Measurements from ENCODE around the gene PAFAH1B2. TPM values are rescaled to one million over a fixed set of nuclear protein-coding genes. Genes with fewer than 3 reads are reported as not detected.

PAFAH1B2 gene
- total RNA-seq, 2 donors from 2014 or later: 31.1 to 43.4 TPM

DNA sequence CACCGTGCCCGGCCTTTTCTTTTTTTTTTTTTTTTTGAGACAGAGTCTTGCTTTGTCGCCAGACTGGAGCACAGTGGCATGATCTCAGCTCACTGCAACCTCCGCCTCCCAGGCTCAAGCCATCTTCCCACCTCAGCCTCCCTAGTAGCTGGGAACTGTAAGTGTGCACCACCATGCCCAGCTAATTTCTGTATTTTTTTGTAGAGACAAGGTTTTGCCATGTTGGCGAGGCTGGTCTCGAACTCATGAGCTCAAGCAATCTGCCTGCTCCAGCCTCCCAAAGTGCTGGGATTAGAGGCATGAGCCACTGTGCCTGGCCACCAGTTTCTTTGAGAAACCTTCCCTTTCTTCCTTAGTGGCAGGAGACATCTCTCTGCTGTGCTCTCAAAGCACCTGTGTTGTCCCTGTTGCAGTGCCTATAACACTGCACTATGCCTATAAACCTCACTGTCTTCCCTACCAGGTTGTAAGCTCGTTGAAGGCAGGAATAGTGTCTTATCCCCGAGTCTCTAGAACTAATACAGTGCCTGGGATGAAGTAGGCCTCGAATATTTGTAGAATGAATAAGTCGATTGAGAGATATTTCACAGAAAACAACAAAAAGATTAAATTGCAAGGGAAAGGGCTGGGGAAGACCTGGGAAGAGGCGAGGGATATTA lies 68.7 kb downstream of the PAFAH1B2 start:
- Mint-ChIP-seq H3K4me1 (peaks cover 17% of the 10 kb centered on the region), H3K4me3 (no peak overlapping the region), H3K27ac (peak overlapping the region; percentile 70), H3K36me3 (ENCODE audit: low read depth) (peaks cover 20% of the 10 kb centered on the region), H3K27me3 (no peaks in the 10 kb centered on the region)
- DNase-seq: no peak
- no peaks in the 10 kb centered on the region for H3K9me3 ChIP-seq (ENCODE audit: control insufficient read depth, low read length, poor library complexity, severe bottlenecking)
- ATAC-seq: no peak

DNA sequence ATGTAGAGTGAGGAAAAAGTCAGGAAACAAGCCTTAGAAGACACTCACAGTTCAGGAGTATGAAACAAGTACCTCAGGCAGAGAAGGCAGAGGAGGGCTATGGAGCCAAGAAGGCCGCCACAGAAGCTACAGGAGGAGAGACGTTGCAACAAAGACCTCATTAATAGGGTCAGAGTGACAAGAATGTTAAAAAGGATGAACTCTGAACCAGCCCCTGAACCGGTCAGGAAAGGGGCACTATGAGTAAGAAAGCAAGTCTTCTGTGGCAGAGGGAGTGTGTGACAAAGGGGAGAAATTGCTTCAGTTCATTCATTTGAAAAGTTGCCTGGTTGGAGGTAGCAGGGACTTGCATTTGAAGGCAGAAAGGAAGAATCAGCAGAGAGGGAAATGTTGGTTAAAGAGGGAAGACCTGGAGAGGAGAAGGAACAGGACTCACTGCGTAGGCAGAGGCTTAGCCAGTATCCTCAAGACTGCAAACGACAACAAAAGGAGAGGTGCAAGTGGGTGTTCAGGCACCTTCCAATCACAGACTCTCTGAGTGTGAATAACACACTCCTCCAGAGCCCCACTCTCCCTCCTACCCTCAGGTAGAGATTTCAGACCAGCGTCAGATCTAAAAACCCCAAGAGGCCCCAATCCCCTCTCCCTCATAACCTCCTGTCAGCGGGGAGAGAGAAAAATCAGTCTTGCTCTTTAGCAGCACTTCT lies 70.5 kb downstream of the PAFAH1B2 start:
- Mint-ChIP-seq H3K27ac (peak overlapping the region; percentile 78), H3K4me1 (peaks cover 22% of the 10 kb centered on the region), H3K27me3 (no peaks in the 10 kb centered on the region), H3K4me3 (no peak overlapping the region), H3K36me3 (ENCODE audit: low read depth) (peaks cover 22% of the 10 kb centered on the region)
- DNase-seq (no peak), ATAC-seq (no peak)
- no peaks in the 10 kb centered on the region for H3K9me3 ChIP-seq (ENCODE audit: control insufficient read depth, low read length, poor library complexity, severe bottlenecking)

DNA sequence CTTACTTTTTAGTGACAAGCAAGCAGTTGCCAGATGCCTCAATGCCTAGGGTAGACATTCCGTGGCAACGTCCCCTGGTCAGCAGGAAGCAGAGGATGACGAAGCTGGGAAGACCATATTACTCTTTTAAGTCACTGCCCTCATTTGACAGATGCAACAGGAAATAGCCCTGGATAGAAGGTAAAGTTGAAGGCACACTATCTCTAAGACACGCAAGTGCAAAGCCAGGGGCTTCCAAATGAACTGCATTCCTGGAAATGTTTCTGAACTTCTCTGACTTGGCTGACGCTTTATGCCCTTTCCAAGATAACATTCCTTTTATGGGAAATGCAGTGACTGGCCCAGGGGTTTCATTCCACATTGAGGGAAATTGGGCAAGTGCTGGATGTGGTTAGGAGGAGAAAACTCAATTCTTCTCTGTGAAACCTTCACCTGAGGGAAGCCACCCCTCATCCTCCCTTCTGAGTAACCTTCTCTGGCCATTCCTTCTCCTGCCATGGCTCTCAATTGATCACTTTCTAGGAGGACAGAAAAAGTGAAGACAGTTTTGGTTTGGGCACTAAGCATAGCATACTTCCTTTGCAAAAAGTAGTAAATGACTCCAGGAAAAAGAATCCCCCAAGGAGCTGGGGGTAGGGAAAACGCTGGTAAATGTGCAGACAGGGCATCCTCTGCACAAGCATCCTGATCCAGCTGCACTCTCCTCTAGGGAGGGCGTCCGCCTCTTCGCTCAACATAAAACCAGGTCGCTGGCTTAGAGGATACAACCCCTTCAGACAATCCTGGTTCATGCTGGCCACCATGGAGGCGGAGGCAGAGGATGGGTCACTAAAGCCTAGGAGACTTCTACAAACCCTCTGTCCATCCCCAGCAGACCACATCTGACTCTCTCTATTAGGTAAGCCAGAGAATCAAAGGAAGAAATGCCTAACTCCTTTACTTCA lies 73.3 kb downstream of the PAFAH1B2 start:
- no peak for DNase-seq
- Mint-ChIP-seq H3K36me3 (ENCODE audit: low read depth) (peaks cover 20% of the 10 kb centered on the region), H3K4me1 (peaks cover 18% of the 10 kb centered on the region), H3K4me3 (no peak overlapping the region), H3K27me3 (no peaks in the 10 kb centered on the region), H3K27ac (peak overlapping the region; percentile 63)
- no peaks in the 10 kb centered on the region for H3K9me3 ChIP-seq (ENCODE audit: control insufficient read depth, low read length, poor library complexity, severe bottlenecking)
- no peak for ATAC-seq

DNA sequence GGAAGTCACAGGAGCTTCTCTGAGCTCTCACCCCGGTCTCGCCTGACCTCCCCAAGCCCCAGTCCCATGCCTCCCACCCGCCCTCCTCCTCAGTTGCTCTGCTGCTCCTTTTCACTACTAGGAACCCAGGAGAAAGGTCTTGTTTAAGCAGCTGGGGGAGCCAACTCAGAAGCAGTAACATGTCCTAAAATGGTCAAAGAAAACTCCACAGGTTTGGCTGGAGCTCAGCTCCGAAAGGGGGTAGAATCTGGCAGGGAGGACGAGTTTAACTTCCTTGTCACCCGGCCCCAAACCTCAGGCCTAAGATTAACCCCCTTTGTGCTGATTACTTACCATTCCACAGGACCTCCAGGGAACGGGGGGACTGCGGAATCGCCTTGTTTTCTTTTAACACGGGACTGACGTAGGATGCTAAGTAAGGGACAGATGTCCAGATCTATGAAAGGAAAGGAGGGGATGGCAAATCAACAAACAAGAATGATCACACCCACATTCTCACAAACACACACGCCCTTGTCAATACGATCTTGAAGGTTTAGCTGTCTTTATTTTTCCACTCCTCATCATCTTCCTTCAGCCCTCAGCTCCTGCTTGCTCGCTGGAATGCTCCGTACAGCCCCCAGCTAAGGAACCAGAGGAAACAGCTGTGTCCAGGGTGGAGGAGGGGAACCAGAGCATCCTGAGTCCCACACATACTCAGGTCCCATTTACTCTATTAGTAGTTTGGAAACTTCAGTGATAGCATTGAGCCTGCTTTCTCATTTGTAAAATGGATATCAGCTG lies 74.2 kb downstream of the PAFAH1B2 start:
- Mint-ChIP-seq H3K4me1 (peaks cover 14% of the 10 kb centered on the region), H3K4me3 (no peak overlapping the region), H3K36me3 (ENCODE audit: low read depth) (peaks cover 16% of the 10 kb centered on the region), H3K27me3 (no peaks in the 10 kb centered on the region), H3K27ac (peak overlapping the region; percentile 63)
- no peaks in the 10 kb centered on the region for H3K9me3 ChIP-seq (ENCODE audit: control insufficient read depth, low read length, poor library complexity, severe bottlenecking)
- DNase-seq: no peak
- no peak for ATAC-seq

DNA sequence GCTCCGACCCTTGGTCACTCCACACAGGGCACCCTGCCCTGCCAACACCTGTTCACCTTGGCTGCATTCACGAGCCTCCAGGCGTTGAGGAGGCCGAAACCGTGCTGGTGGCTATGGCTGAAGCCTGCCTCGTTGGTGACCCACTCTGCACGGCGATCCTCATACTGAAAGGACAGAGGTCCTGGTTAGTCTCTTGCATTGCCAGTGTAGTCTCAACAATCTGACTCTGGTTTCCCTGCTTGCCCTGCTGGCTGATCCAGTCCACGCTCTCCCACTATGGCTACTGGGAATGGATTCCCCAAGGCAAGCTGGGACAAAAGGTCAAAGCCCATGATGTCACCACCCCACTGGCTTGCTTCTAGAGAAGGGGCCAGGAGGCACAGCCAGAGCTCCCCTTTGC lies 74.9 kb downstream of the PAFAH1B2 start:
- Mint-ChIP-seq H3K36me3 (ENCODE audit: low read depth) (peaks cover 13% of the 10 kb centered on the region), H3K27me3 (no peaks in the 10 kb centered on the region), H3K27ac (no peak overlapping the region), H3K4me3 (no peak overlapping the region), H3K4me1 (peaks cover 12% of the 10 kb centered on the region)
- no peaks in the 10 kb centered on the region for H3K9me3 ChIP-seq (ENCODE audit: control insufficient read depth, low read length, poor library complexity, severe bottlenecking)
- DNase-seq (no peak), ATAC-seq (no peak)

DNA sequence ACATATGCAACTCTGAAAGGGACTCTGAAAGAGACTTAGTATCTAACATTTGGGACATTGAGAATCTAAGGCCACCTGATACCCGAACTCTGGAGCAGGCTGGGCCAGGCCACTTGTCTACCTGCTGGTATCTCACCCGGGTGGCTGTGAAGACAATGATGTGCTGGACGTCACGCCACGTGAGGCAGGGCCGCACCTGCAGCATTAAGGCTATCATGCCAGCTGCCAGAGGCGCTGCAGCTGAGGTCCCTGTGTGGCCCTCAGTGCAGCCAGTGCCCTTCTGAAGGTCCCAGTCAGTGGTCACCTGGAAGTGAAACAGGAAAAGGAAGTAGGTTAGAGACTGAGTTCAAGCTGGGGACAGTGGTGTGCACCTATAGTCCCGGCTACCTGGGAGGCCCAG lies 75.4 kb downstream of the PAFAH1B2 start:
- Mint-ChIP-seq H3K4me3 (no peak overlapping the region), H3K27ac (no peak overlapping the region), H3K27me3 (no peaks in the 10 kb centered on the region), H3K36me3 (ENCODE audit: low read depth) (peaks cover 9% of the 10 kb centered on the region), H3K4me1 (peaks cover 8% of the 10 kb centered on the region)
- no peaks in the 10 kb centered on the region for H3K9me3 ChIP-seq (ENCODE audit: control insufficient read depth, low read length, poor library complexity, severe bottlenecking)
- ATAC-seq (no peak), DNase-seq (no peak)

DNA sequence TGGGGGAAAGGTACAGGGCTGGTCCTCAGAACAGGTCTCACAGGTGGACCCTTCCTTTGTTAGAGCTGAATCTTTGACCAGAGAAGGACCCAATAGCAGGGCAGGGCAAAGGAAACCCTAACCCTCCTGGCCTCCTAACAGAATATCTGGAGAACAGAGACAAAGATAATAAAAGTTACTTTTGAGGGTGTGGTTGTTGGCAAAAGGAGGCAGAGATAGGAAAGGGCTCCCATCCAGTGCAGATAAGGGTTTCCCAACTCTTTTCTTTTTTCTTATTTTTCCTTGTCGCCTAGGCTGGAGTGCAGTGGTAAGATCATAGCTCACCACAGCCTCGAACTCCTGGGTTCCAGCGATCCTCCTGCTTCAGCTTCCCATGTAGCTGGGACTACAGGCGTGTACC lies 75.9 kb downstream of the PAFAH1B2 start:
- H3K9me3 ChIP-seq (ENCODE audit: control insufficient read depth, low read length, poor library complexity, severe bottlenecking): no peaks in the 10 kb centered on the region
- Mint-ChIP-seq H3K4me3 (no peak overlapping the region), H3K27ac (no peak overlapping the region), H3K36me3 (ENCODE audit: low read depth) (peaks cover 7% of the 10 kb centered on the region), H3K27me3 (no peaks in the 10 kb centered on the region), H3K4me1 (peaks cover 6% of the 10 kb centered on the region)
- ATAC-seq: no peak
- DNase-seq: no peak

DNA sequence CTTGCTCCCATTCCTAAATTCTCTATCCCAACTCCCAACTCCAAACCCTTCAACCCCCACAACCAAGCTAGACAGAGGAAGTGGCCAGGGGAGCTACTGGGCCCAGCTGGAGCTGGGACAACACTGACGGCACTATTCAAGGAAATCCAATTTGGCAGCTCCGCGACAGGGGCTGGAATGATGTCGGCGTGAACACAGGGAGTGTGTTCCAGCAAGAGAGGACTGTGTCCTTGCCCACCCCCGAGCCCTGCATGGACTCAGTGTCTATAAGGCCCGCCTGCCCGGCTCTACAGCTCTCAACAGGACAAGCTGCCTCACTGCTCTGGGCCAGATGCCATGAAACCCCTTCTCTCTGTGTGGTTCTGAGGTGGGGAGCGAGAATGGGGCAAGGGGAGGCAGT lies 76.5 kb downstream of the PAFAH1B2 start:
- DNase-seq: no peak
- peaks cover 10% of the 10 kb centered on the region for H3K4me1 Mint-ChIP-seq
- peaks cover 7% of the 10 kb centered on the region for H3K36me3 Mint-ChIP-seq (ENCODE audit: low read depth)
- ATAC-seq: no peak
- peak overlapping the region; percentile 80 for H3K27ac Mint-ChIP-seq
- H3K27me3 Mint-ChIP-seq: no peaks in the 10 kb centered on the region
- no peaks in the 10 kb centered on the region for H3K9me3 ChIP-seq (ENCODE audit: control insufficient read depth, low read length, poor library complexity, severe bottlenecking)
- H3K4me3 Mint-ChIP-seq: no peak overlapping the region

DNA sequence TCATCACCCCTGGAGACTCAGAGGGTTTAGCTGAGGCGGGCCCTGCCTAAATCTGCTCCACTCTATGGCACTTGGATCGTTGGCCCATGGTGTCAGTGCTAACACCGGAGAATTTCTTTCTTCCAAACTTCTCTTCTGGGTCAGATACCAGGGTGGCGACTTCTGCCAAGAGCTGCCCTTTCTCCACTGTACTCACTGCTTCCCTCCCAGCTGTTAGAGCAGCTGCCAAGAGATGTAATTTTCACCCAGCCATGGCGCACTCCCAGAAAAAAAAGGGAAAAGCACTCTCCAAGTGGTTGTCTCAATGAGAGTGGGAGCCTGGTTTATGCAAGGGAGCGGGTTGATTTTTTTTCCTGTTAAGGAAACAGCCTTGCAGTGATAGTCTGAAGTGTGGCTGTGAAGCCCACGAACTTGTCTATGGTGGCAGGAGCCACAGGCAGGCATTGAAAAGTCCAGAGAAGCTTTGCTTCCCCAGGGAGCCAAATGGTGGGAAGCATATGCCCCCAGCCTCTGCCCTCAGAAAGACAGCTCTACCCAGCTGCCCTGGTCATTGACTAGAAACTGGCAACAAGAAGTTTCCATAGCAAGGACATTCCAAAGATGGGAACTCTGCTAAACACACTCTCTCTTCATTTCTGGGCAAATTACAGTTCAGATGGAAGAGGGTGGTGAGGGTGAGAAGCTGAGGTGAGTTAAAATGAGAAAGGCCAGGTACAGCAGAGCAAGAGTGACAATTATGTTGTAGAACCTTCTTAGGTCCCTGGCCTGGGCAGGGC lies 77.1 kb downstream of the PAFAH1B2 start:
- no peak overlapping the region for H3K4me3 Mint-ChIP-seq
- no peak for DNase-seq
- H3K36me3 Mint-ChIP-seq (ENCODE audit: low read depth): peaks cover 7% of the 10 kb centered on the region
- H3K9me3 ChIP-seq (ENCODE audit: control insufficient read depth, low read length, poor library complexity, severe bottlenecking): no peaks in the 10 kb centered on the region
- no peak for ATAC-seq
- H3K27ac Mint-ChIP-seq: peak overlapping the region; percentile 80
- no peaks in the 10 kb centered on the region for H3K27me3 Mint-ChIP-seq
- peaks cover 10% of the 10 kb centered on the region for H3K4me1 Mint-ChIP-seq

DNA sequence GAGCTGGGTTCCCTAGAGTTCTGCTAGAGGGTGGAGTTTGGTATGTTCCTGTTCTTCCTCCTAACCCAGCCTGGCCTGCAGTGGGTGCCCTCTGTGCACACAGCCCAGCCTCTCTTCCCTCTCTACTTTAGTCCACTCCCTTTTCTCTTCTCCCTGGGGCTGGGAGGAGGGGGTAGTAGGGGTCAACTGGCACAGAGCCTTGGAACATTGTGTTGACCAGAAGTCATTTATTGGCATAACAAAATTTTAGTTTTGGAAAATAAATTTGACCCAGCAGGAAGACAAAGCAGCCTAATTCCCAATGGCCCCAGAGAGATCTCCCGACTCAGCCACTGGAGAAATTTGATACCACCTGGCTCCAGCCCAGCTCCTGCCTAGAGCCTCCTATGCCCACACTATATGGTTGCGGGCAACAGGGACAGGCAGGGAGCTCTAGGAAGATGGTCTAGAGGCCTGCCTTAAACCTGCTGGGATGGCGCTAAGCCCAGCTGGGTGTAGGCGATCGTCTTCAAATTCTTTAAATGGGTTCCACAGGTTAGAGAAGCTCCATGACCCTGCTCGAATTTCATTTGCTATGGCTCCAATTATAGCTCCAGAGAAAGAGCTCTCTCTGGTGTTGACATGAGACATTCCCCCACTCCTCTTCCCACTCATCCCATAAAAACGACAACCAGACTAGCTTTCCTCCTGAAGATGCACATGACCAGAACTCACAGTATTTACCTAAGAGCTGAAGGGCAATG lies 77.9 kb downstream of the PAFAH1B2 start:
- no peak for ATAC-seq
- no peaks in the 10 kb centered on the region for H3K9me3 ChIP-seq (ENCODE audit: control insufficient read depth, low read length, poor library complexity, severe bottlenecking)
- H3K4me1 Mint-ChIP-seq: peaks cover 16% of the 10 kb centered on the region
- H3K36me3 Mint-ChIP-seq (ENCODE audit: low read depth): peaks cover 6% of the 10 kb centered on the region
- no peaks in the 10 kb centered on the region for H3K27me3 Mint-ChIP-seq
- peak overlapping the region; percentile 51 for H3K27ac Mint-ChIP-seq
- DNase-seq: no peak
- no peak overlapping the region for H3K4me3 Mint-ChIP-seq

DNA sequence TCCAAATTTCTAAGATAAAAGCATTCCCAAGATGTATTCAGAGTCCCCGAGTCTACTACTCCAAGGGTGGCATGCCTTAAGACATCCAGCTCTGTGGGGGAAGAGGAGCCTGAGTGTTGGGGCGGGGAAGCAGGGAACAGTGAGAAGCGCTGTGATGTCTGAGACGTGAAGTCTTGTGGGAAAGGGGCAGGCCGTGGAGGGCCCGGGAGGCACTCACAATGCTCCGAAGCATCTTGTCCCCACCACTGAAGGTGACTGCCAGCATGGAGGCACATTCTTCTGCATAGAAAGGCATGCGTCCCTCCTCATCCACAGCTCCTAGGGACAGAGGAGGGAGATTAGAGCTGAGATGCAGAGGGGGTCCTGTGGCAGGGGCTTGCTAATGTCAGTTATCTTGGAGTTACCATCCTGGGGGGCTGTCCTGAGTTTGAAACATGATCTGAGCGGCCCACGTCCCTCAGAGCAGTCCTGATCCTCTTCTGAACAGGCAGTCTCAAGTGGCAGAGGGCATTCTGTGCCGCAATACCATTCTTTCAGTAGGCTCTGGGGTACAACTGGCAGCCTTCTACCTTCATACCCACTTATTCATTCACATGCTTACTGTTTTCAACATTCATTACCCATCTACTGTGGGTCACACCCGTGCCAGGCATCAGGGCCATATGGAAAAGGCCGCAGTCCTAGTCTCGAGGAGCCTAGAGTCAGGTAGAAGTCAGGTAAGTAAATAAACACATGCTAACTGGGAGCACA lies 79.1 kb downstream of the PAFAH1B2 start:
- H3K4me3 Mint-ChIP-seq: no peak overlapping the region
- DNase-seq: no peak
- H3K27me3 Mint-ChIP-seq: no peaks in the 10 kb centered on the region
- no peaks in the 10 kb centered on the region for H3K9me3 ChIP-seq (ENCODE audit: control insufficient read depth, low read length, poor library complexity, severe bottlenecking)
- ATAC-seq: no peak
- peaks cover 6% of the 10 kb centered on the region for H3K36me3 Mint-ChIP-seq (ENCODE audit: low read depth)
- H3K4me1 Mint-ChIP-seq: peaks cover 20% of the 10 kb centered on the region
- H3K27ac Mint-ChIP-seq: peak overlapping the region; percentile 51
